Activated T-helper 1 cell treated with anti-CD3 and anti-CD28 coated beads, Interleukin-12 subunit alpha, Interleukin-12 subunit beta, Interleukin-2, Interleukin-4 antibody, amounts not matched to agents 30 ng/mL and 10 ng/mL and 1 ng/mL, durations not matched to agents 14 hours and 24 hours and 36 hours (primary cell): ENCODE measurements around the gene YES1. TPM values are rescaled to one million over a fixed set of nuclear protein-coding genes. Genes with fewer than 3 reads are reported as not detected.

ENCODE experiments used
- DNase-seq: peaks from one replicate; pipeline ENCODE4 v3.0.0; 2021; ENCODE audit warnings: low spot score
- H3K27ac Mint-ChIP-seq: one replicate; pipeline ENCODE4 v1.8.0; 2021; ENCODE audit warnings: mild to moderate bottlenecking, mixed read lengths
- H3K27me3 Mint-ChIP-seq: one replicate; pipeline ENCODE4 v1.8.0; 2022; ENCODE audit warnings: mild to moderate bottlenecking, moderate library complexity, mixed read lengths; ENCODE audit not compliant: insufficient read depth
- H3K36me3 Mint-ChIP-seq: one replicate; pipeline ENCODE4 v1.8.0; 2021; ENCODE audit warnings: low read depth, mixed read lengths
- H3K4me1 Mint-ChIP-seq: one replicate; pipeline ENCODE4 v1.8.0; 2021; ENCODE audit warnings: low read depth, mixed read lengths
- H3K4me3 Mint-ChIP-seq: one replicate; pipeline ENCODE4 v1.8.0; 2021; ENCODE audit warnings: mild to moderate bottlenecking, moderate library complexity, mixed read lengths
- H3K9me3 Mint-ChIP-seq: one replicate; pipeline ENCODE4 v1.8.0; 2021; ENCODE audit warnings: mixed read lengths
- intact Hi-C: fragments of 100-400 bp; cut with micrococcal nuclease; formaldehyde crosslinking; loops from one replicate; pipeline ENCODE4 v1.15.1; 2024
- total RNA-seq: library from RNA; stranded (reverse); gene quantifications from 2 replicates; pipeline ENCODE4 v1.2.3, GENCODE V29; 2022

Gene YES1
- 18.5 and 18.9 TPM in 2 replicates for total RNA-seq

DNA sequence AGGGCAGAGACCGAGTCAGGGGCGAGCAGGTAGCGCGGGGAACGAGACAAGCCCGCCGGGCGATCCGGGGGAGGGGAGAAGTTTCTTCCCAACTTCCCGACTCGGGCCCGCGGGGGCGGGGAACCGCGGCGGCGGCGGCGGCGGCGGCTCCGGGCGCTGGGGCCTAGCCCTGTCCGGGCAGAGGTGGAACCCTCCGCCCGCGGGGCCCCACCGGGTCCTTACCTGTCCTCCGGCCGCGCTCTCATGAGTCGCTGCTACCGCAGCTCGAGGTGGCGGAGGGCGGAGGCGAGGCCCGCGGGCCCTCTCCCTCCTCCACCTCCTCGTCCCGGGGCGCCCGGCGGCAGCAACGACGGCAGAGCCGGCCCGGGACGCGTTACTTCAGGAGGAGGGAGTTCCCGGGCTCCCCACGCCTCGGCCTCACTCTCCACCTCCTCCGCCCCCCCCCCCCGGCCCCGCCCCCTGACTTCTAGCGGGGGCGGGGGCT, at the start of gene YES1:
TSS of gene YES1 (minus strand) at position 351 of the 484 bp plus-strand sequence. CDS start 55,415 bp downstream, outside the sequence.
- Mint-ChIP-seq H3K27ac (peak within 1 kb of the TSS; percentile 99), H3K4me3 (peak within 1 kb of the TSS; percentile 98), H3K4me1 (peaks cover 66% of the 10 kb centered on the region), H3K9me3 (no peaks in the 10 kb centered on the region), H3K36me3 (peaks cover 8% of the 10 kb centered on the region), H3K27me3 (no peaks in the 10 kb centered on the region)
- intact Hi-C loops: loop anchor here (1.0 to 5.0 kb wide), 6 partner anchors 70 to 1830 kb away; partner anchors contain the start of genes CLUL1, METTL4, NDC80 and USP14
- no peak for DNase-seq

DNA sequence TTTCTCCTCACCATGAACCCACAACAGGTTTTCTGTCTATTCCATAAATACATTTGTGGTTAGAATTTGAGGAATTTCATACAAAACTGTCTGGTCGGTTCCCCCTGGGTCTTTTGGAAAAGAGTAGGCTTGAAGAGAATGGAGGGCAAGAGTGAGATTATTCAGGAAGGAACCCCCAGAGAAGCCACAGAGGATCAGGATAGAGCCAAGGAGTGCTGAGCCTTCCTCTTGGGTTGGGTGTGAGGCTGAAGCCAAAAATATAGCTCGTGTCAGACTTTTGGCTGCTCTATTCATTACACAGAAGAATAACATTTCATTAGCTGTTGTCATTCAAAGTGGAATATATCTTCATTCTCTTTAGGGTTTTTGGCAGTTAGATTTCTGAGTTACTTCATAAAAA, 45.9 kb upstream of the YES1 start:
- intact Hi-C loops: no loop called here
- H3K27ac Mint-ChIP-seq: no peak overlapping the region

DNA sequence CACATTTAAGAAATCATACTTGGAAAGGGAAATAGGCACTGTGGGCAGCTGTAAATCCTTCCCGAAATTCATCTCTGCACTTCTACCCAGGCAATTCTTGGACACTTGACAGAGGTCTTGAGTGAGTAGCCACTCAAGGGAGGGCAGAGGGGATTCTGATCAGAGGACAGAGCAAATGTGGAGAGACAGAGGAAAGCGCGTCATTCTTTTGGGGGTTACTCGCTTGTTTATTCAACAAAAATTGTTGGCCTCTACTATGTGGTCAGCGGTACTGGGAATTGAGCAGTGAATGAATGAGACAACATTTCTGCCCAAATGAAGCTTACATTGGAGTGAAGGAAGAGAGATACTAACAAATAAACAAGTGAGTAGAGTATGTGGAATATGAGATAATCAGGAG, 41.4 kb upstream of the YES1 start:
- no peak overlapping the region for H3K4me3 Mint-ChIP-seq
- no peaks in the 10 kb centered on the region for H3K36me3 Mint-ChIP-seq
- intact Hi-C loops: no loop called here
- no peaks in the 10 kb centered on the region for H3K9me3 Mint-ChIP-seq
- H3K27ac Mint-ChIP-seq: no peak overlapping the region
- DNase-seq: no peak
- H3K27me3 Mint-ChIP-seq: no peaks in the 10 kb centered on the region
- no peaks in the 10 kb centered on the region for H3K4me1 Mint-ChIP-seq

More for the DNA sequence above, 45.9 kb upstream of the YES1 start:
- DNase-seq: no peak
- Mint-ChIP-seq H3K36me3 (no peaks in the 10 kb centered on the region), H3K4me3 (no peak overlapping the region), H3K27me3 (peaks cover 8% of the 10 kb centered on the region), H3K9me3 (no peaks in the 10 kb centered on the region), H3K4me1 (no peaks in the 10 kb centered on the region)

DNA sequence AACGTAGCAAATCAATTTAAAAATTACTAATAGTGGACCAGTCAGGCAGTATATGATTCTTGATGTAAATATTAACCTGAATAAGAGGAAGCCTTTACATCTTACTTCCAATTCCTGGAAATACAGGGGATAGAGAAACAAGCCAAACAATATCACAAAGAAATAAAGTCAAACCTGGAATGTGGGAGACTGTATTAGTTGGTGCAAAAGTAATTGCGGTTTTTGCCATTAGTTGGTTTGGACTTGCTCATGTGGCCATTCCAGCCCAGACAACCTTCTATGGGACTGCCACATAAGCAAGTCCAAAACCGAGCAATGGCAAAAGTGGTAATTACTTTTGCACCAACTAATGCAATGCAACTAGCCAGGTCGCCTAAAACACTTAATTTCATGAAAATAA, 38.9 kb upstream of the YES1 start:
- Mint-ChIP-seq H3K4me1 (no peaks in the 10 kb centered on the region), H3K27me3 (no peaks in the 10 kb centered on the region), H3K9me3 (no peaks in the 10 kb centered on the region), H3K4me3 (no peak overlapping the region), H3K27ac (no peak overlapping the region), H3K36me3 (no peaks in the 10 kb centered on the region)
- intact Hi-C loops: no loop called here
- no peak for DNase-seq

DNA sequence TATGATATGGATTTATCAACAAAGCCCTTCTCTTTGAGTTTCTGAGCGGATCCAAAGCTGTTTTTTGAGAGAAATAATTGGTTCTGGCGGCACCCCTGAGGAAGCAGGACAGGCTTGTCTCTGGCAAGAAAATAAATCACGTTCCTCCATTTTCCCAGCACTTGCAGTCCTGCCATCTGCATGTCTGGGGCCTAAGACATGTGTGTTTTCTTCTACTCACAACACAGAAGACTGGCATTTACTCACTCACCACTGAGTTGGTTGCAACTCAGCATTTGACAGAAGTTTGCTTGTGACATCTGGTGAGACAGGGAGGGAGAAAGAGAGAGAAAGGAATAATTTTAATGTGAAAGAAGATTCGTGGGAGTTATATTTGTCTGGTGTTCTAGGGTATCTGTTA, 37.0 kb upstream of the YES1 start:
- Mint-ChIP-seq H3K4me3 (no peak overlapping the region), H3K36me3 (no peaks in the 10 kb centered on the region), H3K27ac (no peak overlapping the region), H3K4me1 (no peaks in the 10 kb centered on the region), H3K27me3 (peaks cover 2% of the 10 kb centered on the region), H3K9me3 (no peaks in the 10 kb centered on the region)
- intact Hi-C loops: no loop called here
- no peak for DNase-seq

DNA sequence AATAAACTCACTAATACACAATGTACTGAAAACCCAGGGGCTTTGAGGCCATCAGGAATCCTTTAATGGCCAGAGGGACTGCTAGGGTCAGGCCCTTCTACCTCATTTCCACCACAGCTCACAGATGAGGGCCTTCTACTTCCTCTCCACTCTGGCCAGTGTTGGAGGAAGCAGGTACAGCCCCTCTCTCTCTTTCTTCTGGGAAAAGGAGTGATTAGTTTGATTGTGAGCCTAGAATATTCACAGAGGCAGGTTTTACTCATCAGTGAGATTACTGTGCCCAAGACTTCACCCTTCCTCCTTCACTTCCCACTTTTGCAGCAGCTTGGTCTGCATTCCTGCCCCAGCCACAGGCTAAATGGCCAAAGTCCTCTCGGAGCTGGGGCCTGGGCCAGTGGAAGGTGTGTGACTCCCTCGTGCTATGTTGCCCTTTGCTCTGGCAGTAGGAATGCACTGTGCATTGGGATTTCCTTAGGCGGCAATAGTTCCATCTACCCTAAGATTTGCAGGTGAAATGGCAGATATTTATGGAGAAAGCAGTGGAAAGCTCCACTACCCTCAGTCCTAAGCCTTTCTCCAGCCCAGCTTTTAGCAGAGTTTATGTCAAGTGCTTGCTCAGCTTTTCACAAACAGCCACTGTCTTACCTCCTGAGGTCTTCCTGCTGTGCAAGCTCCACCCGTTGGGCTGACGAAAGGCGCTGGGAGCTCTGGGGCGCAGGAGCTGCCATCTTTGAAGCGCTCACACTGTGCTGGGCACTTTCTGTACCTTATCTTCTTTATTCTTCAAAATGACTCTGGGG, 36.2 kb upstream of the YES1 start:
- no peaks in the 10 kb centered on the region for H3K36me3 Mint-ChIP-seq
- no peaks in the 10 kb centered on the region for H3K9me3 Mint-ChIP-seq
- no peaks in the 10 kb centered on the region for H3K4me1 Mint-ChIP-seq
- DNase-seq: no peak
- peaks cover 2% of the 10 kb centered on the region for H3K27me3 Mint-ChIP-seq
- no peak overlapping the region for H3K4me3 Mint-ChIP-seq
- no peak overlapping the region for H3K27ac Mint-ChIP-seq
- intact Hi-C loops: no loop called here

DNA sequence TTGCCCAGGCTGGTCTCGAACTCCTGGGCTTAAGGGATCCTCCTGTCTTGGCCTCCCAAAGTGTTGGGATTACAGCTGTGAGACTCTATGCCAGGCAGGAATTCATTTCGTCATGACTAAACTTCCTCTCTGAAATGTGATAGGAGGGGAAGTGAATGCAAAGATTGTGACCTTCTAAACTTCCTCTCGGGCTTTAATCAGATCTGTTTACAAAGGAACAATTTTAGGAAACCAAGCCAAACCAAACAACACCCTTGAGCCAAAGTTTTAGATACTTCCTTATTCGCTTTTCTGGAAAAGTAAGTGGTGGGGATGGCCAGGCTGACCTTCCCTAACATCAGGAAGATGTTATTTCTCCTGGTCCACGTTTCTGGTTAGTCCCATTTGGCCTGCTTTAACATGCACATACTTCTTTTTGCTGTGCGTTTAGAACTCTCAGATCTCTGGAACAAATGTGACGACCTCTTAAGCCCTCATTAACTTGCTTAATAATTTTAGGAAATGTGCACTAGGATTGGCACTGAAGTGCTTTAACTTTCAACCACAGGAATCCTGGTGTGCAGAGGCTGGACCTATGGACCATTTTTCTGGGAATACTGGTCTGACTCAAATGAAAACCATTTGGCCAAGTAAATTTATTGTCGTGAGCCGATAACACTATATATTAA, 33.2 kb upstream of the YES1 start:
- H3K36me3 Mint-ChIP-seq: no peaks in the 10 kb centered on the region
- no peaks in the 10 kb centered on the region for H3K4me1 Mint-ChIP-seq
- peaks cover 10% of the 10 kb centered on the region for H3K27me3 Mint-ChIP-seq
- intact Hi-C loops: no loop called here
- H3K9me3 Mint-ChIP-seq: no peaks in the 10 kb centered on the region
- no peak overlapping the region for H3K27ac Mint-ChIP-seq
- no peak for DNase-seq
- H3K4me3 Mint-ChIP-seq: no peak overlapping the region

DNA sequence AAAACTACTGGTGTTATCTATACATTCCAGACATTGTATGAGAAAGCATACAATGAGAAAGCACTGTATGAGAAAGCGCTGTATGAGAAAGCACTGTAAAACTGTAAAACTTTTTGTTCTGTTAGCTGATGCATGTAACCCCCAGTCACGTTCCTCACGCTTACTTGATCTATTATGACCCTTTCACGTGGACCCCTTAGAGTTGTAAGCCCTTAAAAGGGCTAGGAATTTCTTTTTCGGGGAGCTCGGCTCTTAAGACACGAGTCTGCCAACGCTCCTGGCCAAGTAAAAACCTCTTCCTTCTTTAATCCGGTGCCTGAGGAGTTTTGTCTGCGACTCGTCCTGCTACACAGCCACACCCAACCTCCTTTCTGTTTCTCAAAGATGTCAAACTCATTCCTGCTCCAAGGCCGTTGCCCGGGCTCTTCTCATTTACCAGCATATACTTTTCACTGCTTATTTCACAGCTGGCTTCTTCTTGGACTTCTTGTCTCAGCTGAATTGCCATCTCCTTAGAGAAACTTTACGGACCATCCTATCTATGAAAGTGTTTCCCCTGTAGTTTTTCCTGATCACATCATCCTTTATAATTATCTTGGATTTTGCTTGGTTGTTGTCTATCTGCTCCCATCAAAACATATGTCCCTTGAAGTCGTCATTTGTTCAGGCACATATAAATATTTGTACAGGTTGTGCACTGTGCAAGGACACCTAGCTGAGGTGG, 29.8 kb upstream of the YES1 start:
- intact Hi-C loops: no loop called here
- no peaks in the 10 kb centered on the region for H3K36me3 Mint-ChIP-seq
- H3K4me1 Mint-ChIP-seq: peaks cover 8% of the 10 kb centered on the region
- no peak overlapping the region for H3K27ac Mint-ChIP-seq
- DNase-seq: no peak
- H3K9me3 Mint-ChIP-seq: no peaks in the 10 kb centered on the region
- H3K4me3 Mint-ChIP-seq: no peak overlapping the region
- peaks cover 12% of the 10 kb centered on the region for H3K27me3 Mint-ChIP-seq

DNA sequence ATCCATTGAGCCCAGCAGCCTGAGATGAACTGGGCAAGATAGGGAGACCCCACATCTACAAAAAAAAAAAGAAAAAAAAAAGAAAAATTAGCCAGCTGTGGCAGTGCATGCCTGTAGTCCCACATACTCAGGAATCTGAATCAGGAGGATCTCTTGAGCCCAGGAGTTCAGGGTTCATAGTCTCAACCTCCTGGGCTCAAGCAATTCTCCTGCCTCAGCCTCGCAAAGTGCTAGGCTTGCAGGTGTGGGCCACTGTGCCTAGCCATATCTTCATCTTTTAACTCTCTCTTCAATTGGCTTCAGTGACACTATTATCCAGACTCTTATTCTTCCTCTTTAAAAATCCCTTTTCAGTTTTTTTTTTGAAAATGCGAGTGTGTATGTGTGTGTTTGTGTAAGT, 28.5 kb upstream of the YES1 start:
- no peak for DNase-seq
- Mint-ChIP-seq H3K27me3 (peaks cover 12% of the 10 kb centered on the region), H3K4me3 (no peak overlapping the region), H3K9me3 (no peaks in the 10 kb centered on the region), H3K4me1 (peaks cover 8% of the 10 kb centered on the region), H3K27ac (no peak overlapping the region), H3K36me3 (no peaks in the 10 kb centered on the region)
- intact Hi-C loops: no loop called here

DNA sequence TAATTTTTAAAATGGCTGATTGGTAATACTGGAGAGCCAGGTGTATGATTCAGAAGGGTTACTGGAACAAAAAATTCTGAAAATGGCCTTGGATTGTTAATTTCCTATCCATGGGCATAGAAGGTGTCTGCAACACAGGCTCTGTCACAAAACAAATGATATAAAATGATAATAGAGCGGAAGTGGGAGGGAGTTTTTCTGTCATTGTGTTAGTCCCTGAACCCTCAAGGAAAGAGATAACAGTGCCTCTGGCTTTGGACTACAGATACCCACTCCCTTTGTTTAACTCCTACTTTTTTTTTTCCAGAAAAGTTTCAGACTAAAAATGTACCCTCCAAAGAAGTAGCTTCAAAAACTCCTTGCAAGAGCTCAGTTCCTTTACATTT, 28.0 kb upstream of the YES1 start:
- no peaks in the 10 kb centered on the region for H3K9me3 Mint-ChIP-seq
- DNase-seq: no peak
- peaks cover 8% of the 10 kb centered on the region for H3K4me1 Mint-ChIP-seq
- intact Hi-C loops: no loop called here
- no peak overlapping the region for H3K27ac Mint-ChIP-seq
- H3K36me3 Mint-ChIP-seq: no peaks in the 10 kb centered on the region
- peaks cover 12% of the 10 kb centered on the region for H3K27me3 Mint-ChIP-seq
- H3K4me3 Mint-ChIP-seq: no peak overlapping the region

DNA sequence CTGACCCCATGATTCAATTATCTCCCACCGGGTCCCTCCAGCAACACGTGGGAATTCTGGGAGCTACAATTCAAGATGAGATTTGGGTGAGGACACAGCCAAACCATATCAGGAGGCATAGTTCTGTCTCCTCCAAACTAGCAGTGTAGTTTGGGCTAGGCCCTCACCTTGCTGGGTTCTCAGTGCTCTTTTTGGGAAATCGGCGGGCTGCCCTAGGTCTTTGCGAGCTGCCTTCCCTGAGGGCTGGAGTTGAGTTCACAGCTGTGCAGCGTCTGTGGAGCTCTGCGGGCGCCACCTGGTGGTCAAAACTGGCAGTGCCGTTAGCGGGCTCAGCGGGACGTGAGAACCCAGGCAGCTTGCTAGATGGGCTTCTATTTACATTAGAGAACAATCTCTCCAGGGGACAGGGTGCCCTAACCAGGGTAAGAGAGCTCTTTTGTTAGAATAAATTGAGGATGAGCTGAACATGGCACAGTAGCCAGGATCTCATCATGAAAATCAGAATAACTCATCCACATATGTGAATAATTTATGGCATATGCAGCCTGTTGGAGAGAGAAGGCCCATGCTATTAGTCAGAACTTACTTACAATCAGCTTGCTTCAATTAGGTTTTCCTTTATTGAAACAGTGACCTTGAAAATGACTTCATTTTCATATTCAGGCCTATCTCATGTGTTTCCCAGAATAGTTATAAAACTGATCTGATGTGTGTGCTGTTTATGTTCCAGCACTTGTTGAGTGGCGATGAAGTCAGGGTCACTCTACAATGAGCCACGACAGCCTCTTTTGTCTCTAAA, 27.4 kb upstream of the YES1 start:
- Mint-ChIP-seq H3K9me3 (no peaks in the 10 kb centered on the region), H3K27me3 (peaks cover 10% of the 10 kb centered on the region), H3K36me3 (no peaks in the 10 kb centered on the region), H3K4me3 (no peak overlapping the region), H3K27ac (no peak overlapping the region), H3K4me1 (peaks cover 8% of the 10 kb centered on the region)
- DNase-seq: peak; percentile 75
- intact Hi-C loops: loop anchor here (1.0 kb wide), 4 partner anchors 8 to 215 kb away; partner anchors contain the start of gene ENOSF1

DNA sequence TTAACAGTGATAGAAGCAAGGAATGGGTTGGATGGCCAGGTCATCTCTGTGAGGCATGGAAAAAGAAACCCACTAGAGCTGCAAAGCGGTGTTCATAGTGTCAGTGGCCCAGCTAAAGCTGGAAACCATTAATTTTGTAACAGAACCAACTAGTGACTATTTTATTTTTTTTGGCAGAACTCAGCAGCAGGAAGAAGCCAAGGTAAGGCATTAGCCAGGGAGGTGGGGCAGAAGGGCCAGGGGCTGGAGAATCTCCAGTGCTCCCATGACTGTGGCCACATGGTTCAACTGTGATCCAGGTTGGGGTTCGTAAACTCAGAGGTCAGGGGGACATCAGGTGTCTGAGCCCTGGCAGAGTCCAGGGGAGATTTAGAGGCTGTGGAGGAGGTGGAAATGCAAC, 25.9 kb upstream of the YES1 start:
- Mint-ChIP-seq H3K27me3 (peaks cover 13% of the 10 kb centered on the region), H3K36me3 (no peaks in the 10 kb centered on the region), H3K27ac (no peak overlapping the region), H3K9me3 (no peaks in the 10 kb centered on the region), H3K4me3 (no peak overlapping the region), H3K4me1 (peaks cover 8% of the 10 kb centered on the region)
- DNase-seq: no peak
- intact Hi-C loops: no loop called here
